Measurements from ENCODE around the gene SEPTIN8.
"Not testable (repeated sequence)": the region's sequence is repeated elsewhere in the genome, so short reads cannot be mapped to it uniquely, and the experiment has no call there.

The SEPTIN8 gene

DNA sequence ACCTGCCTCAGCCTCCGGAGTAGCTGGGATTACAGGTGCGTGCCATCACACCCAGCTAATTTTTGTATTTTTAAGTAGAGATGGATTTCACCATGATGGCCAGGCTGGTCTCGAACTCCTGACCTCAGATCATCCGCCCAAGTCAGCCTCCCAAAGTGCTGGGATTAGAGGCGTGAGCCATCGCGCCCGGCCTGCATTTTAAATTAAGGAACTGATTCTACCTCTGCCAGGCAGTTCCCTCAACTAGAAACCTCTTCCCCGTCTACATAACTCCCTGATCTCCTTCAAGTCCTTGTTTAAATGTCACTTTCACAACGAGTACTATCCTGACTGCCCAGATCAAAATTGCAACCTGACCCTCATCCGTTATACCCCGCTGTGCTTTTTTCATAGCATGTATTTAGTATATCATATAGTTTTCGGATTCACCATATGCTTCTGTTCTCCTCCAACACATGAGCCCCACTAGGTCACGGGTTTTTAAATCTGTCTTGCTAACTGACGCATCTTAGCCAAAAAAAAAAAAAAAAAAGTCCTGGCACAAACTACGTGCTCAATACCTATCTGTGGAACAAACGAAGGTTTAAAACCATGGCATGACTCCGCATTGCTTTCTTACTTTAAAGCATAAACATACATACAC, 35.2 kb upstream of the SEPTIN8 start:
- no peak for DNase-seq (ENCODE audit: low read depth in 2 of 2)

GRCh38 chr5:132810605-132811004, 33.6 kb upstream of the SEPTIN8 start:
- DNase-seq (ENCODE audit: low read depth in 2 of 2), result no peak

- no peak for DNase-seq (ENCODE audit: low read depth in 2 of 2)
These were observed 31.8 kb upstream of the SEPTIN8 start for GRCh38 chr5:132808866-132809265.

DNA sequence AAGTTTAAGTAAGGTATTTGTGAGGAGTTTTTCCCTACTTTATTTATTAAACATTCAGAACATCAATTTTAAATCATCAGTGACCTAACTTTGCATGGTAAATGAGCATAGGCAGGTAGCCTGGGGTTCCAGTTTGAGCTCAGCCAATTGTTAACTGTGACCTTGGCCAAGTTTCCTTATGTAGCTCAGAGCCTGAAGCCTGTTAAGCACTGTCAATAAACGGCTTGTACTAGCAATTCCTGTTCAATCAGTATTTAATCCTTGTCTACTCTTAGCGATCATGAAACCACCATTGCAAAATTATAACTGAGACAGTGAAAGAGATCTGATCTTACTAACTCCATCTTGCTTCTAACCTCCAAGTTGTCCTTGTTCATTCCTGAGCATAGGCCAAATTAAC, 31.4 kb upstream of the SEPTIN8 start:
- no peak for DNase-seq (ENCODE audit: low read depth in 2 of 2)

- DNase-seq (ENCODE audit: low read depth in 2 of 2), result no peak
These were observed 30.3 kb upstream of the SEPTIN8 start for GRCh38 chr5:132807163-132807838.

GRCh38 chr5:132806804-132807162, 29.7 kb upstream of the SEPTIN8 start:
- DNase-seq (ENCODE audit: low read depth in 2 of 2), result not testable (repeated sequence)

DNA sequence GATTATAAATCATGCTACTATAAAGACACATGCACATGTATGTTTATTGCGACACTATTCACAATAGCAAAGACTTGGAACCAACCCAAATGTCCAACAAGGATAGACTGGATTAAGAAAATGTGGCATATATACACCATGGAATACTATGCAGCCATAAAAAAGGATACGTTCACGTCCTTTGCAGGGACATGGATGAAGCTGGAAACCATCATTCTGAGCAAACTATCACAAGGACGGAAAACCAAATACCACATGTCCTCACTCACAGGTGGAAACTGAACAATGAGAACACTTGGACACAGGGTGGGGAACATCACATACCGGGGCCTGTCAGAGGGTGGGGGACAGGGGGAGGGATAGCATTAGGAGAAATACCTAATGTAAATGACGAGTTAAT, 28.8 kb upstream of the SEPTIN8 start:
- DNase-seq (ENCODE audit: low read depth in 2 of 2), result not testable (repeated sequence)

GRCh38 chr5:132804219-132804618, 27.2 kb upstream of the SEPTIN8 start:
- DNase-seq (ENCODE audit: low read depth in 2 of 2), result not testable (repeated sequence)

DNA sequence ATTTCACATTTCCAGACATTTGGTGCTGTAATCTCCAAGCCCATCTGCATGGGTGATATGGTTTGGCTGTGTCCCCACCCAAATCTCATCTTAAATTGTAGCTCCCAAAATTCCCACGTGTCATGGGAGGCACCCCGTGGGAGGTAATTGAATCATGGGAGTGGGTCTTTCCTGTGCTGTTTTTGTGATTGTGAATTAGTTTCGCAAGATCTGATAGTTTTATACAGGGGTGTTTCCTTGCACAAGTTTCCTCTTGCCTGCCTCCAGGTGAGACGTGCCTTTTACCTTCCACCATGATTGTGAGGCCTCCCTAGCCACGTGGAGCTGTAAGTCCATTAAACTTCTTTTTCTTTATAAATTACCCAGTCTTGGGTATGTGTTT, 25.6 kb upstream of the SEPTIN8 start:
- not testable (repeated sequence) for DNase-seq (ENCODE audit: low read depth in 2 of 2)

DNA sequence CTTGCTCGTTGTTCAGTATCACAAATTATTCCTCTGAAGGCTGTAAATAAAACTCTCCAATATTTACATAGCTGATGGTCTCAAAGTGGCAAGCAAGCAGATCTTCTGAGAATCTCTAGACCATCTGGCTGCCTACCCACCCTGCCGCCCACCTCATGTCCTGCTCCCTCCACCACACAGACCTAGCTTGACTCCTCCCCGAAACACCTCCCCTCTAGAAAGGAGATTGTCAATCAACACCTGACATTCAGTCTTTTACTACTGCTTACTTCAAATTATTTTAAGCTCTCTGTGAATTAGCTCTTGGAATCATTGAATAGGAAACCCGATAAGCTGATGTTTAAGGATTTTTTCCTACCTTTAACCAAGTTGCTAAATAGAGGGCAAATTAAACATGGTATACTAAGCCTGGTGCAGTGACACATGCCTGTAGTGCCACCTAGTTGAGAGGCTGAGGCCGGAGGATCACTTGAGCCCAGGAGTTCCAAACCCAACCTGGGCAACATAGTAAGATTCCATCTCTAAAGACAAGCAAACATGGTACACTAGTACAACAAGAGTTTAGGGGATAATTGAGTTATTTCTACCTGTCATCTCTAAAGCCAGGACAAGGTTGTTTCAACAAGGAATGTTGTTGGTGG, 25.1 kb upstream of the SEPTIN8 start:
- no peak for DNase-seq (ENCODE audit: low read depth in 2 of 2)

GRCh38 chr5:132800545-132800944, 23.5 kb upstream of the SEPTIN8 start:
- DNase-seq (ENCODE audit: low read depth in 2 of 2), result no peak

GRCh38 chr5:132799392-132799791, 22.4 kb upstream of the SEPTIN8 start:
- no peak for DNase-seq (ENCODE audit: low read depth in 2 of 2)

GRCh38 chr5:132797651-132798050, 20.6 kb upstream of the SEPTIN8 start:
- DNase-seq (ENCODE audit: low read depth in 2 of 2), result no peak

- no peak for DNase-seq (ENCODE audit: low read depth in 2 of 2)
These were observed 14.0 kb upstream of the SEPTIN8 start for GRCh38 chr5:132791026-132791425.

- no peak for DNase-seq (ENCODE audit: low read depth in 2 of 2)
These were observed 13.3 kb upstream of the SEPTIN8 start for GRCh38 chr5:132790201-132790865.

GRCh38 chr5:132788990-132789886, 12.2 kb upstream of the SEPTIN8 start:
- DNase-seq (ENCODE audit: low read depth in 2 of 2), result no peak

GRCh38 chr5:132788508-132788907, 11.5 kb upstream of the SEPTIN8 start:
- DNase-seq (ENCODE audit: low read depth in 2 of 2), result no peak

- DNase-seq (ENCODE audit: low read depth in 2 of 2), result no peak
These were observed 10.0 kb upstream of the SEPTIN8 start for GRCh38 chr5:132787076-132787475.

- DNase-seq (ENCODE audit: low read depth in 2 of 2), result no peak
These were observed 8.8 kb upstream of the SEPTIN8 start for GRCh38 chr5:132785864-132786263.

- no peak for DNase-seq (ENCODE audit: low read depth in 2 of 2)
These were observed 8.3 kb upstream of the SEPTIN8 start for GRCh38 chr5:132785365-132785764.

DNA sequence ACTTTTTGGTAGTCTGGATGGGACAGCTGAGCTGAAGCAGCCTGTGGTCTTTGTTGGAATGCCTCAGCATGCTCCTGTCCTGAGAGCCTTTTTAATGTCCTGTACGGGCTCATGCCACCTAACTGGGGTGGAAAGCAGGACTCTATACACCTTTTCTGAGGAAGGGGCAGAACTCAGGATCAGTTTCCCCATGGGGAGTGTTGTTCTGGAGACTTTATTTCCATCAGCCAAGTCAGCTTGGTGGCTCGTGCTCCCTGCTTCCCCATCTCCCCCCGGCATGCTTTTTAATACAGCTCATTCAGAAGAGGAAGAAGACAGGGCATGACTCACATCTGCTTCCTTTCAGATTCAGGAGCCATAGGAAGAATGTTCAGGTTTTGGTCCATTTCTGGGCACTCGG, 5.1 kb upstream of the SEPTIN8 start:
- DNase-seq (ENCODE audit: low read depth in 2 of 2), result no peak

DNA sequence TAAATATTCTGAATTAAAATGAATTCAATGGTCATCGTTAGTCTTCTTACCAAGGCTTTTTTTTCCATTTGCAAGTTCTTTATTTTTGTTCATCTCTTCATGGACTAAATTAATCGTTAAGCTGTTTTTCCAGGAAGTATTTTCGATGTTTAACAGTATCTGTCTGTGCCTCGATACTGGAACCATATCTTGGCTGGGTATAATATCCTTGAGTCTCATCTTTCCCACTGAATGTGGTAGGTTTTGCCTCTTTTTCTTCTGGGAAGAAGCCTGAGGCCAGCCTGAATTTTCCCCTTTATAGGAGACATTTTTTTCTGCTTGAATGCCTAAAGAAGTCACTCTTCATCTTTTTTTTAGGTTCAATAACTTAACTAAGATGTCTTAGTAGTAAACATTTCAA, 4.0 kb upstream of the SEPTIN8 start:
- DNase-seq (ENCODE audit: low read depth in 2 of 2), result no peak

Measured in stimulated activated CD8-positive, alpha-beta memory T cell treated with anti-CD3 and anti-CD28 coated beads, Interleukin-15, amount 100 ng/mL, for 48 hours (primary cell).